ENCODE measurements around the gene CNTN5. TPM values are rescaled to one million over a fixed set of nuclear protein-coding genes. Genes with fewer than 3 reads are reported as not detected.
"Not testable (repeated sequence)": the region's sequence is repeated elsewhere in the genome, so short reads cannot be mapped to it uniquely, and the experiment has no call there.

Gene CNTN5
- polyA plus RNA-seq, 1 donor from 2014 or later: 1.1 TPM

DNA sequence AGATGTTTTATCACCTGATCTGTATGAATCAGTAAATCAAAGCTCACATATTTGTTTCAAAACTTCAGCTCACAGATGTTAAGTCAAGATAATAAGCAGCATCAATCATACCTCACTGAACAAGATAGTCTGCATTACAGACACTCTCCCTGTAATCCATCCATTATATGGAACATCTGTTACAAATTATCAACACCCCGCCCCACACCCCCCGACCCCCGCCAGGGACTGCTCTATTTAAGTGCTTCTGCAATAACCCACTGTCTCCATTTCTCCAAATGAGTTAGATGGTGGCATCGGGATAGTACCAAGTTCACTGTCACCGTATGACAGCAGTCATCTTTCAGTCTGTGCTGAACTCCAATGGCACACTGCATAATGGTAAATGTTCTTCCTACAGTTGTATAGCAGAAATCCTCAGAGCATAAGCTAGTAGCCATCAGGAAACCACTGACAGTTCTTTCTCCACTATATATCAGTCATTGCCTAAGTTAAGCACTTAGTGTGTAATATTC is 1219.3 kb downstream of the CNTN5 start:
- Histone ChIP-seq H3K4me2 (ENCODE audit: low read length) (no peak overlapping the region), H3K27me3 (ENCODE audit: insufficient read depth, low read depth, low read length) (no peaks in the 10 kb centered on the region), H3K9me2 (ENCODE audit: insufficient read depth, low read length) (no peaks in the 10 kb centered on the region), H3K79me2 (replicated peaks; ENCODE audit: insufficient read depth, low read length) (no peaks in the 10 kb centered on the region), H3K4me3 (ENCODE audit: low read length) (no peak overlapping the region), H3K36me3 (ENCODE audit: insufficient read depth, low read length) (no peaks in the 10 kb centered on the region), H2AFZ (ENCODE audit: low read depth, low read length) (no peak overlapping the region), H3F3A (ENCODE audit: insufficient read depth, low read length, poor library complexity, severe bottlenecking) (no peaks in the 10 kb centered on the region), H3K27ac (ENCODE audit: low read length) (no peak overlapping the region), H3K9ac (ENCODE audit: low read length) (no peak overlapping the region), H3K9me3 (ENCODE audit: low read length) (no peaks in the 10 kb centered on the region), H4K20me1 (ENCODE audit: insufficient read depth) (no peaks in the 10 kb centered on the region)
- TF ChIP-seq TAF1 (IDR thresholded peaks at IDR 0.05; ENCODE audit: low read depth) (no peak), MXI1 (conservative IDR thresholded peaks at IDR 0.05; ENCODE audit: poor library complexity, severe bottlenecking) (no peak), EP300 (conservative IDR thresholded peaks at IDR 0.05; ENCODE audit: poor library complexity, severe bottlenecking) (peak; percentile 25), EZH2 (IDR thresholded peaks at IDR 0.05; ENCODE audit: borderline replicate concordance, insufficient read depth, low read length, poor library complexity, severe bottlenecking) (no peak), POLR2AphosphoS5 (IDR thresholded peaks at IDR 0.05) (no peak)
- TF ChIP-seq, protein P1, sequence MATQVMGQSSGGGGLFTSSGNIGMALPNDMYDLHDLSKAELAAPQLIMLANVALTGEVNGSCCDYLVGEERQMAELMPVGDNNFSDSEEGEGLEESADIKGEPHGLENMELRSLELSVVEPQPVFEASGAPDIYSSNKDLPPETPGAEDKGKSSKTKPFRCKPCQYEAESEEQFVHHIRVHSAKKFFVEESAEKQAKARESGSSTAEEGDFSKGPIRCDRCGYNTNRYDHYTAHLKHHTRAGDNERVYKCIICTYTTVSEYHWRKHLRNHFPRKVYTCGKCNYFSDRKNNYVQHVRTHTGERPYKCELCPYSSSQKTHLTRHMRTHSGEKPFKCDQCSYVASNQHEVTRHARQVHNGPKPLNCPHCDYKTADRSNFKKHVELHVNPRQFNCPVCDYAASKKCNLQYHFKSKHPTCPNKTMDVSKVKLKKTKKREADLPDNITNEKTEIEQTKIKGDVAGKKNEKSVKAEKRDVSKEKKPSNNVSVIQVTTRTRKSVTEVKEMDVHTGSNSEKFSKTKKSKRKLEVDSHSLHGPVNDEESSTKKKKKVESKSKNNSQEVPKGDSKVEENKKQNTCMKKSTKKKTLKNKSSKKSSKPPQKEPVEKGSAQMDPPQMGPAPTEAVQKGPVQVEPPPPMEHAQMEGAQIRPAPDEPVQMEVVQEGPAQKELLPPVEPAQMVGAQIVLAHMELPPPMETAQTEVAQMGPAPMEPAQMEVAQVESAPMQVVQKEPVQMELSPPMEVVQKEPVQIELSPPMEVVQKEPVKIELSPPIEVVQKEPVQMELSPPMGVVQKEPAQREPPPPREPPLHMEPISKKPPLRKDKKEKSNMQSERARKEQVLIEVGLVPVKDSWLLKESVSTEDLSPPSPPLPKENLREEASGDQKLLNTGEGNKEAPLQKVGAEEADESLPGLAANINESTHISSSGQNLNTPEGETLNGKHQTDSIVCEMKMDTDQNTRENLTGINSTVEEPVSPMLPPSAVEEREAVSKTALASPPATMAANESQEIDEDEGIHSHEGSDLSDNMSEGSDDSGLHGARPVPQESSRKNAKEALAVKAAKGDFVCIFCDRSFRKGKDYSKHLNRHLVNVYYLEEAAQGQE (IDR thresholded peaks at IDR 0.05; ENCODE audit: borderline replicate concordance): no peak

GRCh38 chr11:100247704-100248103 is 1227.0 kb downstream of the CNTN5 start:
- no peak overlapping the region for H3K4me3 ChIP-seq (ENCODE audit: low read length)
- H4K20me1 ChIP-seq (ENCODE audit: insufficient read depth): no peaks in the 10 kb centered on the region
- H3K4me2 ChIP-seq (ENCODE audit: low read length): no peak overlapping the region
- H3F3A ChIP-seq (ENCODE audit: insufficient read depth, low read length, poor library complexity, severe bottlenecking): no peaks in the 10 kb centered on the region
- H3K79me2 ChIP-seq (replicated peaks; ENCODE audit: insufficient read depth, low read length): no peaks in the 10 kb centered on the region
- no peaks in the 10 kb centered on the region for H3K9me3 ChIP-seq (ENCODE audit: low read length)
- no peaks in the 10 kb centered on the region for H3K27me3 ChIP-seq (ENCODE audit: insufficient read depth, low read depth, low read length)
- no peak overlapping the region for H3K27ac ChIP-seq (ENCODE audit: low read length)
- no peak overlapping the region for H2AFZ ChIP-seq (ENCODE audit: low read depth, low read length)
- H3K9me2 ChIP-seq (ENCODE audit: insufficient read depth, low read length): no peaks in the 10 kb centered on the region
- TF ChIP-seq POLR2AphosphoS5 (IDR thresholded peaks at IDR 0.05) (no peak), TAF1 (IDR thresholded peaks at IDR 0.05; ENCODE audit: low read depth) (no peak), MXI1 (conservative IDR thresholded peaks at IDR 0.05; ENCODE audit: poor library complexity, severe bottlenecking) (no peak), SMC3 (conservative IDR thresholded peaks at IDR 0.05; ENCODE audit: poor library complexity) (no peak), RAD21 (conservative IDR thresholded peaks at IDR 0.05) (no peak), EZH2 (IDR thresholded peaks at IDR 0.05; ENCODE audit: borderline replicate concordance, insufficient read depth, low read length, poor library complexity, severe bottlenecking) (no peak), EP300 (conservative IDR thresholded peaks at IDR 0.05; ENCODE audit: poor library complexity, severe bottlenecking) (no peak)
- TF ChIP-seq, protein P1 (IDR thresholded peaks at IDR 0.05; ENCODE audit: borderline replicate concordance): no peak
- TF ChIP-seq, protein P2, sequence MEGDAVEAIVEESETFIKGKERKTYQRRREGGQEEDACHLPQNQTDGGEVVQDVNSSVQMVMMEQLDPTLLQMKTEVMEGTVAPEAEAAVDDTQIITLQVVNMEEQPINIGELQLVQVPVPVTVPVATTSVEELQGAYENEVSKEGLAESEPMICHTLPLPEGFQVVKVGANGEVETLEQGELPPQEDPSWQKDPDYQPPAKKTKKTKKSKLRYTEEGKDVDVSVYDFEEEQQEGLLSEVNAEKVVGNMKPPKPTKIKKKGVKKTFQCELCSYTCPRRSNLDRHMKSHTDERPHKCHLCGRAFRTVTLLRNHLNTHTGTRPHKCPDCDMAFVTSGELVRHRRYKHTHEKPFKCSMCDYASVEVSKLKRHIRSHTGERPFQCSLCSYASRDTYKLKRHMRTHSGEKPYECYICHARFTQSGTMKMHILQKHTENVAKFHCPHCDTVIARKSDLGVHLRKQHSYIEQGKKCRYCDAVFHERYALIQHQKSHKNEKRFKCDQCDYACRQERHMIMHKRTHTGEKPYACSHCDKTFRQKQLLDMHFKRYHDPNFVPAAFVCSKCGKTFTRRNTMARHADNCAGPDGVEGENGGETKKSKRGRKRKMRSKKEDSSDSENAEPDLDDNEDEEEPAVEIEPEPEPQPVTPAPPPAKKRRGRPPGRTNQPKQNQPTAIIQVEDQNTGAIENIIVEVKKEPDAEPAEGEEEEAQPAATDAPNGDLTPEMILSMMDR (IDR thresholded peaks at IDR 0.05; ENCODE audit: poor library complexity, severe bottlenecking): no peak
- no peaks in the 10 kb centered on the region for H3K36me3 ChIP-seq (ENCODE audit: insufficient read depth, low read length)
- no peak overlapping the region for H3K9ac ChIP-seq (ENCODE audit: low read length)

DNA sequence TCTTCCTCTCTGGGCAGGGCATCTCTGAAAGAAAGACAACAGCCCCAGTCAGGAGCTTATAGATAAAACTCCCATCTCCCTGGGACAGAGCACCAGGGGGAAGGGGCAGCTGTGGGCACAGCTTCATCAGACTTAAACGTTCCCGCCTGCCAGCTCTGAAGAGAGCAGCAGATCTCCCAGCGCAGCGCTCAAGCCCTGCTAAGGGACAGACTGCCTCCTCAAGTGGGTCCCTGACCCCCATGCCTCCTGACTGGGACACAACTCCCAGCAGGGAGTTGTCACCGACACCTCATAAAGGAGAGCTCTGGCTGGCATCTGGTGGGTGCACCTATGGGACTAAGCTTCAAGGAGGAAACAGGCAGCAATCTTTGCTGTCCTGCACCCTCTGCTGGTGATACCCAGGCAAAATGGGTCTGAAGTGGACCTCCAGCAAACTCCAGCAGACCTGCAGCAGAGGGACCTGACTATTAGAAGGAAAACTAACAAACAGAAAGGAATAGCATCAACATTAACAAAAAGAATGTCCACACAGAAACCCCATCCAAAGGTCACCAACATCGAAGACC is 1236.6 kb downstream of the CNTN5 start:
- not testable (repeated sequence) for H3K9ac ChIP-seq (ENCODE audit: low read length); H3F3A ChIP-seq (ENCODE audit: insufficient read depth, low read length, poor library complexity, severe bottlenecking); H4K20me1 ChIP-seq (ENCODE audit: insufficient read depth); H3K9me2 ChIP-seq (ENCODE audit: insufficient read depth, low read length); H2AFZ ChIP-seq (ENCODE audit: low read depth, low read length); H3K27ac ChIP-seq (ENCODE audit: low read length); H3K9me3 ChIP-seq (ENCODE audit: low read length); H3K4me3 ChIP-seq (ENCODE audit: low read length); H3K4me2 ChIP-seq (ENCODE audit: low read length); H3K36me3 ChIP-seq (ENCODE audit: insufficient read depth, low read length); H3K79me2 ChIP-seq (replicated peaks; ENCODE audit: insufficient read depth, low read length); H3K27me3 ChIP-seq (ENCODE audit: insufficient read depth, low read depth, low read length)
